Right cardiac atrium (tissue), 5 donors: ENCODE data around the gene CHRDL1. TPM values are rescaled to one million over a fixed set of nuclear protein-coding genes. Genes with fewer than 3 reads are reported as not detected.
"Not testable (repeated sequence)": the region's sequence is repeated elsewhere in the genome, so short reads cannot be mapped to it uniquely, and the experiment has no call there.

Experiments used
- ATAC-seq, 2 donors: fragments of 200-7000 bp; cut with Tn5 transposase; one replicate each; pipeline versions ENCODE4 v1.8.0 to v1.9.1; 2020; ENCODE audit warnings: moderate library complexity in 2 of 2, mild to moderate bottlenecking in 1 of 2
- DNase-seq, 3 donors: peaks; one replicate each; pipeline ENCODE4 v3.0.0-alpha.2; 2020
- H3K27ac ChIP-seq: one replicate; pipeline ENCODE4 v1.5.1; 2013; ENCODE audit warnings: mild to moderate bottlenecking, low read length, control low read depth, moderate library complexity
- H3K27me3 ChIP-seq: one replicate; pipeline ENCODE4 v1.6.1; 2013; ENCODE audit not compliant: control insufficient read depth, insufficient read depth
- H3K4me1 ChIP-seq: one replicate; pipeline ENCODE4 v1.6.1; 2013; ENCODE audit warnings: low read length; ENCODE audit not compliant: control insufficient read depth, insufficient read depth
- H3K4me3 ChIP-seq: one replicate; pipeline ENCODE4 v1.5.1; 2013; ENCODE audit warnings: low read length, control low read depth
- H3K9me3 ChIP-seq: one replicate; pipeline ENCODE4 v1.6.1; 2013; ENCODE audit warnings: low read length; ENCODE audit not compliant: control insufficient read depth
- WGBS: extraction: QIAGEN DNeasy Blood & Tissue Kit; methylation state at CpG from one replicate; pipeline ENCODE4 v1.1.7; 2013; 5-methylcytosine and 5-hydroxymethylcytosine counted together
- intact Hi-C, 4 donors: fragments of 100-400 bp; cut with DNase I; formaldehyde crosslinking; loops; one replicate each; pipeline versions ENCODE4 v1.11.0 to v1.14.0; 2022 to 2023
- long read RNA-seq, 4 donors: library from polyadenylated mRNA; unstranded; transcript quantifications; one replicate each; pipeline ENCODE4 v2.0.0, GENCODE V29; 2020 to 2021
- polyA plus RNA-seq: library from polyadenylated mRNA; stranded (reverse); fragments of 200-250 nt; gene quantifications from one replicate; pipeline ENCODE4 v1.2.3, GENCODE V29; 2013
- total RNA-seq, 4 donors: library from RNA; stranded (reverse); fragmentation: NEBNext Ultra II Directional; extraction: Animal tissue kit (Norgen Biotek cat#: 25700); gene quantifications; one replicate each; pipeline ENCODE4 v1.2.1, GENCODE V29; 2021
- donor health status: healthy with polysubstance abuse.
- donor health status: DM: no; HTN: yes; CAD: no.
- donor health status: DM: no; HTN: no; CAD: no.
- donor health status: DM: no; HTN: yes; CAD: no; lungs with severe emphysema.
- donor health status: DM: yes; HTN: yes; CAD: no.

CHRDL1 gene
- total RNA-seq (10 to 100 TPM in 3 of 4 donors, 1 to 10 TPM in 1; 7.4 to 20.8 (median 13.7) TPM), polyA plus RNA-seq (7.2 TPM)
- long read RNA-seq, donor 1, partial matches to known transcripts, result 2 of 10 reads
- long read RNA-seq, donor 1, other reads (novel, unspliced or antisense), result 7 of 10 reads
- long read RNA-seq, donor 2, partial matches to known transcripts, result 0 of 2 reads
- long read RNA-seq, donor 2, other reads (novel, unspliced or antisense), result 1 of 2 reads
- long read RNA-seq, donor 3, transcript CHRDL1-201 (12 exons, 1,934 nt), result major isoform, 11 of 24 reads
- long read RNA-seq, donor 3, partial matches to known transcripts, result 3 of 24 reads
- long read RNA-seq, donor 3, other reads (novel, unspliced or antisense), result 9 of 24 reads
- long read RNA-seq, donor 4, partial matches to known transcripts, result 0 of 2 reads
- long read RNA-seq, donor 4, other reads (novel, unspliced or antisense), result 2 of 2 reads

- intact Hi-C loops, result no loop called here
- Histone ChIP-seq H3K4me3 (peak within 1 kb of the TSS; percentile 51), H3K9me3 (no peaks in the 10 kb centered on the region), H3K27ac (no peak within 1 kb of the TSS), H3K27me3 (no peaks in the 10 kb centered on the region), H3K4me1 (no peaks in the 10 kb centered on the region)
- DNase-seq, result peak; percentile 49 to 79 (median 73)
- WGBS, result 4% methylated on average over 58 of the region's 60 CpGs
- peak; percentile 49 to 80 for ATAC-seq
Measured at GRCh38 chrX:110795645-110796406, at the start of gene CHRDL1. Gene CHRDL1, minus strand, starts transcription at chrX:110795817. Its CDS starts 3,636 bp downstream, at chrX:110792181.

DNA sequence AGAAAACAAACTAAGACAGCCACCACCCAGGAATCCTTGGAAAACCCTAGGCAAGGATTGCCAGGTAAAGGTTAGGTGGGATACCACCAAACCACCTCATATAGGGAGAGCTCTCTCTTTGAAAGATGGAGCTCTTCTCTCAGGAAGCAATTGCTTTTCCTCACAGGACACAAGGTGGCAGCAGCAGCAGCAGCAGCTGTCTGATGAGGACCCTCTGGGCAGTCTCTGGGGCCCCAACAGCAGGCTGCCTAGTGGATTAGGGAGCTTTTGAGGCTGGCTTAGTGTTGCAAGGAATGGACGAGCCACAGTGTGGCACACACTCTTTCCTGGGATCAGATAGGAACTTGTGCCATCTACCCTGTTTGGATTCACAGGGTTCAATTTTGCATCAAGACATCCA is 41.4 kb upstream of the CHRDL1 start:
- DNase-seq, result no peak
- H3K4me3 ChIP-seq, result no peak overlapping the region
- H3K27ac ChIP-seq, result no peak overlapping the region
- no peak for ATAC-seq
- H3K4me1 ChIP-seq, result no peaks in the 10 kb centered on the region
- no peaks in the 10 kb centered on the region for H3K27me3 ChIP-seq
- WGBS, result 33% methylated on average over 1 of the region's 1 CpG
- intact Hi-C loops, result no loop called here
- H3K9me3 ChIP-seq, result no peaks in the 10 kb centered on the region

DNA sequence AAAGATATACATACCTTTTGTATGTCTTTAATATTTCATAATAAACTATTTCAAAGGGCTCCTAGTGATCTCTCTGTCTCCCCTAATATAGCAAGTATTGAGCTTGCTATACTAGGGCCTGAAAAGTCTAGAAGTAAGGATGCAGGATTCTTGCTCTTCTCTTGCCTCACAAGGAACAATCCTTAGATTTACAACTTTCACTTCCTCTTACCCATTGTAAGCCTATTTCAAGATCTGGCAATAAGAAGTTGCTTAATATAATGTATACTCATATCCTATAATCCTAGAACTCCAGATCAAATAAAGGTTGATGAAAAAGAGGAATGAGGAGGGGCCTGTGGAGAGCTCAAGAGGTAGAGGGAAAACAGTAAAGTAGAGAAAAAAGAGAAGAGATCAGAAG is 40.8 kb upstream of the CHRDL1 start:
- no peaks in the 10 kb centered on the region for H3K27me3 ChIP-seq
- H3K4me3 ChIP-seq, result no peak overlapping the region
- intact Hi-C loops, result no loop called here
- no peak overlapping the region for H3K27ac ChIP-seq
- H3K9me3 ChIP-seq, result no peaks in the 10 kb centered on the region
- DNase-seq (no peak), ATAC-seq (no peak)
- H3K4me1 ChIP-seq, result no peaks in the 10 kb centered on the region

DNA sequence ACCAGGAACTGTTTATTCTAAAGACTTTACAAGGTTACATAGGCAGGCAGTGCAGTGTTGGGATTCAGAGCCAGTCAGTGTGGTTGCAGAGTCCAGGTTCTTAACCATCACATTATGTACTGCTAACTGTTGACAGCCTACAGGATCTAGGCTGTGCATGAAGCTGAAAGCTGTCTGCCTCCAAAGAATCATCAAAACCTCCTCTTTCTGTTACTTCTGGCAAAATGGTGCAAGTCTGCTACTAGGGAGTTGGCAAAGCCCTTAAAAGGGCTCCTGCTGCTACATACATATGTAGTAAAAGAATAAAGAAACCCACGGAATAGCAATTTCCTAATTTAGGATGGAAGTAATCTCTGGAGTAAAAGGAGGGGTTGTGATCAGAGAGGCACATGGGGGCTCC is 40.4 kb upstream of the CHRDL1 start:
- ATAC-seq (no peak), DNase-seq (no peak)
- intact Hi-C loops, result no loop called here
- Histone ChIP-seq H3K4me3 (no peak overlapping the region), H3K4me1 (no peaks in the 10 kb centered on the region), H3K27ac (no peak overlapping the region), H3K9me3 (no peaks in the 10 kb centered on the region), H3K27me3 (no peaks in the 10 kb centered on the region)
- 55% methylated on average over 1 of the region's 1 CpG for WGBS

GRCh38 chrX:110825972-110826371 is 30.4 kb upstream of the CHRDL1 start:
- Histone ChIP-seq H3K27ac (no peak overlapping the region), H3K4me3 (no peak overlapping the region), H3K27me3 (no peaks in the 10 kb centered on the region), H3K4me1 (no peaks in the 10 kb centered on the region), H3K9me3 (no peaks in the 10 kb centered on the region)
- no peak for ATAC-seq
- intact Hi-C loops, result no loop called here
- no peak for DNase-seq
- 74% methylated on average over 2 of the region's 2 CpGs for WGBS

GRCh38 chrX:110816543-110816942 is 20.9 kb upstream of the CHRDL1 start:
- H3K27me3 ChIP-seq, intact Hi-C loops, DNase-seq, H3K4me3 ChIP-seq, ATAC-seq, H3K4me1 ChIP-seq, H3K27ac ChIP-seq, H3K9me3 ChIP-seq: not testable (repeated sequence)
- WGBS, result 71% methylated on average over 1 of the region's 1 CpG

GRCh38 chrX:110806145-110806544 is 10.5 kb upstream of the CHRDL1 start:
- H3K4me3 ChIP-seq, result no peak overlapping the region
- no peaks in the 10 kb centered on the region for H3K9me3 ChIP-seq
- H3K27ac ChIP-seq, result no peak overlapping the region
- intact Hi-C loops, result no loop called here
- ATAC-seq (no peak), DNase-seq (no peak)
- no peaks in the 10 kb centered on the region for H3K4me1 ChIP-seq
- no peaks in the 10 kb centered on the region for H3K27me3 ChIP-seq
- WGBS, result 67% methylated on average over 4 of the region's 4 CpGs

DNA sequence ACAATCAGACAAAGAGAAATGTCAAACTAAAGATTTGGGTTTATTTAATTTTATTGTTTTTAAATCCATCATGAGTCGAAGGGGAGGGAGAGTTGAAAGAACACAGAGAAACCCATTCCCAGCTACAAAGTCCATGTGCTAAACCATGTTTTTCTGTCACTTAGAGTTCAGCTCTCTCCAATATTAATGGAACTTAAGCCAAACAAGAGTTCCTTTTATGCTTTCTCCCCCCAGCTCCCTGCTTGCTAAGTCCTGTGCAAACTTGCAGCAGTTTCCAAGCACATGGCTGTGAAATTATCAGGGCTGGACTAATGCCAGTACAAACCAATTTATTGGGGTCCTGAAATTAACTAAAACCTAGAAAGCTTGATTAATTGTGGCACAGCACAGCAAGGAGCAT is 9.7 kb upstream of the CHRDL1 start:
- WGBS, result 46% methylated on average over 1 of the region's 1 CpG
- intact Hi-C loops, result no loop called here

DNA sequence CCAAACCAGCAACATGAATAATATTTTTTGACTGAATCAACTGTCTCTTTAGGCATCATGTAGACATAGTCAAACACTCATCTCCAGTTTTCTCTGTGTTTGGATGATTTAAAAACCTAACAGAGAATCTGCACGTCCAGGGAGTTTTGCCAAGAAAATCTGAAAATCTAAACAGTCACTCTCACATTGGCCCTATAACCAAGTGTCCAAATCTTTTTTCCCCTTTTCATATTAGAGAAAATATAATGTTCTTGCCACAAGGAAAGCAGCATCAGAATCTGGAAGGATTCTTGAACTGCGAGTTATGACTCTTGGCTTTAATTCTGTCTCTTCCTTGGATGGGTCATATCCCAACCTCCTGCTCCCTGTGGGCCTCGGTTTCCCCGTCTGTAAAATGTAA is 8.8 kb upstream of the CHRDL1 start:
- no peak overlapping the region for H3K27ac ChIP-seq
- WGBS, result 56% methylated on average over 4 of the region's 4 CpGs
- ATAC-seq, result no peak

More for the DNA sequence above, 9.7 kb upstream of the CHRDL1 start:
- DNase-seq (no peak), ATAC-seq (no peak)
- Histone ChIP-seq H3K27ac (no peak overlapping the region), H3K4me1 (no peaks in the 10 kb centered on the region), H3K27me3 (no peaks in the 10 kb centered on the region), H3K9me3 (no peaks in the 10 kb centered on the region), H3K4me3 (no peak overlapping the region)

DNA sequence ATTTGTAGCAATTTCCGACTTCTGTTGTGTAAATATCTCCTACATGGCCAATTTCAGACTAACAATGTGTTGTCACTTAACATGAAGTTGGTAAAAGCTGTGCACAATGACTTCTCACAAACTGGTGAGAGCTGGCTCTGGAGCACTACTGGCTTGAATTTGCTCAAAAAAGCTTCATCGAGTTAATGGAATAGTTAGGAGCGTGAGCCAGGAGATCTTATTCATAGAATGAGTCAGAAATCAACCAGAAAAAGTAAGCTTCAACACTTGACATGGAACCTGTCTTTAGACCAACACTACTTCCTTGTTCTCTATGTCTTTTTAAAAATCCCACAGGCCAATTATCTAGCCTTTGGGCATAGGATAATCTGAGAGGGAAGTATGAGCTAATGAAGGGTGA is 7.9 kb upstream of the CHRDL1 start:
- no peaks in the 10 kb centered on the region for H3K27me3 ChIP-seq
- no peak for ATAC-seq
- H3K27ac ChIP-seq, result no peak overlapping the region
- H3K4me3 ChIP-seq, result no peak overlapping the region
- H3K4me1 ChIP-seq, result no peaks in the 10 kb centered on the region
- WGBS, result 67% methylated on average over 3 of the region's 3 CpGs
- intact Hi-C loops, result no loop called here
- no peaks in the 10 kb centered on the region for H3K9me3 ChIP-seq
- DNase-seq, result no peak

More for the DNA sequence above, 8.8 kb upstream of the CHRDL1 start:
- no peaks in the 10 kb centered on the region for H3K9me3 ChIP-seq
- no peak for DNase-seq
- no peaks in the 10 kb centered on the region for H3K4me1 ChIP-seq
- no peaks in the 10 kb centered on the region for H3K27me3 ChIP-seq
- intact Hi-C loops, result no loop called here
- H3K4me3 ChIP-seq, result no peak overlapping the region

DNA sequence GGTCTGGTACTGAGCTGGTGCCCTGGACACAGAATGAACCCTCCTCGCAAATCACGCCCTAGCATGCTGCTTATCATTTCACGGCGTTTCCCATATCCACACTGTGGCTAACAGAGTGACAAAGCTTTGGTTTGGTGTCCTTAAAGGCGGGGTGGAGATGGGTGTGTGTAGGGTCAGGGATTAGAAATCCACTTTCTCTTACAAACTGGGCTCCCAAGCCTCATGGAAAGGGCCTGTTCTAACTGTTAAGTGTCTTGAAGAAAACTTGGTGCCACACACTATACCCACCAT is 735 bp upstream of the CHRDL1 start:
- H3K4me1 ChIP-seq, result no peaks in the 10 kb centered on the region
- H3K27ac ChIP-seq, result no peak overlapping the region
- H3K9me3 ChIP-seq, result no peaks in the 10 kb centered on the region
- WGBS, result 24% methylated on average over 5 of the region's 5 CpGs
- DNase-seq (no peak), ATAC-seq (no peak)
- intact Hi-C loops, result no loop called here
- H3K4me3 ChIP-seq, result peak overlapping the region; percentile 51
- no peaks in the 10 kb centered on the region for H3K27me3 ChIP-seq
